GM19099 (cell line): ENCODE results near the gene LRRC47.

Experiments used
- POLR2A ChIP-seq: IDR thresholded peaks from 3 replicates; pipeline ENCODE4 v1.6.1; 2011; ENCODE audit warnings: low read depth; ENCODE audit not compliant: insufficient read length; ENCODE audit errors: extremely low read depth

LRRC47 gene

DNA sequence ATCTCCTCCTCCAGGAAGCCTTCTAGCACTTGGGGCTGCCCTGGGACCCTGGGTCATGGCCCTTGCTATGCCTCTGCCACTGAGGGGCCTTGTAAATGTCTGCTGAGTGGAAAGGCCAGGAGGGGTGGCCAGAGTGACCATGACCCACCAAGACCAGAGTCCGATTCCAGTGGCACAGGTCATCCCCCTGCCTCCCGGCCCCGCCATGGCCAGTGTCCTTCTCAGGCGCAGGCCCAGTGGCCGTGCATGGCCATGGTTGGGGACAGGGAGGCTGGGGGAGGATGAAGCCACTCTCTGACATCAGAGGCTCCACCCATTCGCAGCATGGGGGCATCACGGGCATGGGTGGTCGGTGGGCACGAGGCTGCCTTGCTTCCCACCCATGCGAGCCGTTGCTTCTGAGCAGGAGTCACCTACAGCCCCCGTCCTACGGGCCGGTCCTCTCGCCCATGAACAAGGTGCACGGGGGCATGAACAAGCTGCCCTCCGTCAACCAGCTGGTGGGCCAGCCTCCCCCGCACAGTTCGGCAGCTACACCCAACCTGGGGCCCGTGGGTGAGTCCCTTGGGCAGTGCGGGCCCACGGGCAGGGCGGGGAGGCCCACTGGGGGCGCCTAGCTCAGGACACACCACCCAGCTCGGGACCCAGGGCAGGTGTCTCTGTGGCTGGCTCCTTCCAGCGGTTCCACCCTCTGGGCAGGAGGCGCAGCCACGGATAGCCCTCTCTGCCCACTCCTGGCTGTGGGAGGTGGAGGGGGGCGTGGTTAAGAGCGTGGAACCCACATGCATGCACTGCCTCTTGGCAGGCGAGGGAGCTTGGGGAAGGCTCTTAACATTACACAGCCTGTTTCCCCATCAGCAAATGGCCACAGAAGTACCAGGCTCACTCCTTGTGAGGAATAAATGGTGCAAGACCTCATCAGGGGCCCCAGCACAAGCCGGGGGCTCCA lies 66.4 kb downstream of the LRRC47 start:
- TF ChIP-seq POLR2A = no peak
